Omental fat pad (tissue), 4 donors: ENCODE measurements around the gene TAF5. TPM values are rescaled to one million over a fixed set of nuclear protein-coding genes. Genes with fewer than 3 reads are reported as not detected.

Experiments
- ATAC-seq: fragments of 150-250 bp; one replicate; pipeline ENCODE4 v1.9.1; 2016; ENCODE audit warnings: mild to moderate bottlenecking, moderate library complexity; ENCODE audit not compliant: low FRiP score
- DNase-seq: peaks from one replicate; pipeline ENCODE4 v3.0.0-alpha.2; 2019; ENCODE audit warnings: low spot score
- CTCF ChIP-seq, 3 donors: fragments of 450-650 bp; IDR thresholded peaks; one replicate each; pipeline ENCODE4 v1.5.1; 2016 to 2017; ENCODE audit warnings: antibody characterized with exemption in 3 of 3, mild to moderate bottlenecking in 3 of 3, moderate library complexity in 2 of 3
- total RNA-seq, 4 donors: library from RNA; depleted of rRNA; stranded (reverse); fragments of >200 nt; gene quantifications; one replicate each; pipeline ENCODE4 v1.1.0, GENCODE V29; 2016

Gene TAF5
- total RNA-seq, 4 donors from 2014 or later = 3.2 to 5.5 (median 4.6) TPM

- DNase-seq (no peak), ATAC-seq (no peak)
- TF ChIP-seq CTCF (IDR thresholded peaks at IDR 0.05) = no peak
Observed at GRCh38 chr10:103427866-103428265, 60.1 kb downstream of the TAF5 start.

GRCh38 chr10:103428989-103429643, 61.3 kb downstream of the TAF5 start:
- DNase-seq = no peak
- no peak for ATAC-seq
- no peak for TF ChIP-seq CTCF (IDR thresholded peaks at IDR 0.05)

GRCh38 chr10:103429647-103430046, 61.9 kb downstream of the TAF5 start:
- DNase-seq (no peak), ATAC-seq (no peak)
- TF ChIP-seq CTCF (IDR thresholded peaks at IDR 0.05) = no peak

GRCh38 chr10:103431902-103432301, 64.1 kb downstream of the TAF5 start:
- no peak for TF ChIP-seq CTCF (IDR thresholded peaks at IDR 0.05)
- ATAC-seq (no peak), DNase-seq (no peak)

- no peak for TF ChIP-seq CTCF (IDR thresholded peaks at IDR 0.05)
- ATAC-seq (peak; percentile 41), DNase-seq (no peak)
Observed at GRCh38 chr10:103433858-103434257, 66.1 kb downstream of the TAF5 start.

Other genes starting within 250 kb of the TAF5 start
- 10 to 100 TPM; 46.9 to 94.6 (median 62.8) TPM for gene NT5C2, start 174.7 kb upstream of the TAF5 start, total RNA-seq
- gene RPEL1, start 122.1 kb upstream of the TAF5 start, total RNA-seq = not detected
- gene INA, start 90.8 kb upstream of the TAF5 start, total RNA-seq = not detected
- gene PCGF6, start 16.8 kb upstream of the TAF5 start, total RNA-seq = 10 to 100 TPM in 3 of 4 donors, 1 to 10 TPM in 1; 9.4 to 17.3 (median 12.4) TPM
- gene ATP5MK, start 28.5 kb downstream of the TAF5 start, total RNA-seq = 100 to 1,000 TPM; 149 to 299 (median 222) TPM
- gene PDCD11, start 28.6 kb downstream of the TAF5 start, total RNA-seq = 10 to 100 TPM; 16.1 to 55.2 (median 23.8) TPM
- 100 to 1,000 TPM in 1 of 4 donors, 10 to 100 TPM in 3; 63.5 to 113 (median 74.9) TPM for gene CALHM2, start 84.4 kb downstream of the TAF5 start, total RNA-seq
- gene CALHM1, start 90.9 kb downstream of the TAF5 start, total RNA-seq = not detected
- gene CALHM3, start 111.3 kb downstream of the TAF5 start, total RNA-seq = not detected
- under 1 TPM in 2 of 4 donors, not detected in 2; 0.12 to 0.13 TPM for gene NEURL1, start 125.7 kb downstream of the TAF5 start, total RNA-seq